Measurements from ENCODE around the gene OPCML. TPM values are rescaled to one million over a fixed set of nuclear protein-coding genes. Genes with fewer than 3 reads are reported as not detected.

The OPCML gene
- polyA plus RNA-seq, 3 donors = not detected

DNA sequence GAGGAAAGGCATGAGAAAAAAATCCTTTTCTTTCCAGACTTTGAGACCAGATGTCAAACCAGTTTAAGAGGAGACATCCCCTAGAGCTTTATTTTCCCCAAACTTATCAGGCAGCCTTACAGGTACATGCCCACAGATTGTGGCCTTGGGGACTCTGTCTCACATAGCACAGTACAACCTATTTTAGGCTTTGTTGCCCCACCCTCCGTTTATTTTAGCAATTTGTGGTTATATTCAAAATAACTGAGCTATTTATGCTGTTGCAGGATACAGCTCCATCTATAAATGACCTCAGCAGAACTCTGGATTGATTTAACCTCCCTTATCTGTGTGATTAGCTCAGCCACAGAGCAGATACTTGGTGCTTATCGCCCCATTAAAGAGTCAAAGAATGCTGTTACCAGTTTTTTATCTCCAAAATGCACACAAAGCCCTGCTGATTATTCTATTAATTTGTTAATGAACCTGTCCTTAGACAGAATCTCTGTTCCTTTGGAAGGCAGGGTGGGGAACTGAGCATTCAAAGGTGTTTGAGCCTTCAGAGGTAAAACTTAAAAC is 525.2 kb downstream of the OPCML start:
- intact Hi-C loops (cut with micrococcal nuclease) = no loop called here
- WGBS (ENCODE audit: insufficient coverage) = no CpG with 5 or more reads among the region's 2 CpGs

DNA sequence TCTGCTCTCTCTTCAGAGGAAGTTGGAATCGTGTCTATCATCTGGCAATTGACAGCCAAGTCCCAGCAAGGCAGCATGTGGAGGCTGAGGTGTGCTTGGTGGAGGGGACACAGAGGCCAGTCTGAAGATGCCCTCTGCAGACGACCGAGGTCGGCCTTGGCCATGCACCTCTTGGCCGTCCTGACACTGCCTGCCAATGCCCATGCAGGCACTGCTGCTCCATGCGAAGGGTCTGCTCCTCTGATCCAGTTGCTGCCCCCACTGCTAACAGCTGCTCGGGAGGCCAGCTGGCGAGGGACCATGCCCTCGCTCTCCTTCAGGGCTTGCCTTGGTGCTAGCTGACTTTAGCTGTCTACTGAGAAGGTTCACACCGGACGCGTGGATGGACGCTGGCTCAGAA is 527.9 kb downstream of the OPCML start:
- H4K20me1 ChIP-seq (ENCODE audit: insufficient read depth, low read length) = no peaks in the 10 kb centered on the region
- no peak overlapping the region for H3K27ac Mint-ChIP-seq
- no peaks in the 10 kb centered on the region for H3K4me1 Mint-ChIP-seq
- H3K27me3 Mint-ChIP-seq (ENCODE audit: low read depth in 3 of 3) = peaks cover 0 to 2% (median 1%) of the 10 kb centered on the region in 3 donors
- no peak overlapping the region for H3K27ac ChIP-seq (ENCODE audit: low read depth in 1 of 2, low read length in 2 of 2)
- no peak overlapping the region for H3K4me3 ChIP-seq (replicated peaks in 1 of 3; ENCODE audit: low read depth in 2 of 3, low read length in 3 of 3)
- H2AFZ ChIP-seq (ENCODE audit: insufficient read depth, low read depth, low read length, poor library complexity, severe bottlenecking) = no peak overlapping the region
- H3K4me3 Mint-ChIP-seq = no peak overlapping the region
- no peak for DNase-seq
- no peak overlapping the region for H3K4me2 ChIP-seq (replicated peaks; ENCODE audit: extremely low read depth, low read length, poor library complexity, severe bottlenecking)
- peaks cover 4 to 23% (median 18%) of the 10 kb centered on the region in 7 donors for H3K9me3 Mint-ChIP-seq
- no peaks in the 10 kb centered on the region for H3K27me3 ChIP-seq (ENCODE audit: control insufficient read depth in 2 of 2, insufficient read depth in 2 of 2, low read length in 2 of 2)
- no peak overlapping the region for H3K9ac ChIP-seq (ENCODE audit: insufficient read depth, low read length, poor library complexity, severe bottlenecking)
- no peaks in the 10 kb centered on the region for H3K4me1 ChIP-seq (ENCODE audit: control insufficient read depth in 1 of 2, insufficient read depth in 2 of 2, low read length in 2 of 2)
- intact Hi-C loops (cut with micrococcal nuclease) = no loop called here
- TF ChIP-seq, protein P1, sequence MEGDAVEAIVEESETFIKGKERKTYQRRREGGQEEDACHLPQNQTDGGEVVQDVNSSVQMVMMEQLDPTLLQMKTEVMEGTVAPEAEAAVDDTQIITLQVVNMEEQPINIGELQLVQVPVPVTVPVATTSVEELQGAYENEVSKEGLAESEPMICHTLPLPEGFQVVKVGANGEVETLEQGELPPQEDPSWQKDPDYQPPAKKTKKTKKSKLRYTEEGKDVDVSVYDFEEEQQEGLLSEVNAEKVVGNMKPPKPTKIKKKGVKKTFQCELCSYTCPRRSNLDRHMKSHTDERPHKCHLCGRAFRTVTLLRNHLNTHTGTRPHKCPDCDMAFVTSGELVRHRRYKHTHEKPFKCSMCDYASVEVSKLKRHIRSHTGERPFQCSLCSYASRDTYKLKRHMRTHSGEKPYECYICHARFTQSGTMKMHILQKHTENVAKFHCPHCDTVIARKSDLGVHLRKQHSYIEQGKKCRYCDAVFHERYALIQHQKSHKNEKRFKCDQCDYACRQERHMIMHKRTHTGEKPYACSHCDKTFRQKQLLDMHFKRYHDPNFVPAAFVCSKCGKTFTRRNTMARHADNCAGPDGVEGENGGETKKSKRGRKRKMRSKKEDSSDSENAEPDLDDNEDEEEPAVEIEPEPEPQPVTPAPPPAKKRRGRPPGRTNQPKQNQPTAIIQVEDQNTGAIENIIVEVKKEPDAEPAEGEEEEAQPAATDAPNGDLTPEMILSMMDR (IDR thresholded peaks at IDR 0.05) = no peak
- 76% methylated on average over 13 of the region's 13 CpGs for WGBS (ENCODE audit: insufficient coverage)
- H3K9me3 ChIP-seq (replicated peaks in 1 of 2; ENCODE audit: control insufficient read depth in 1 of 2, insufficient read depth in 1 of 2, low read length in 2 of 2) = peaks cover 10 to 23% of the 10 kb centered on the region in 2 donors
- no peaks in the 10 kb centered on the region for H3K79me2 ChIP-seq (ENCODE audit: insufficient read depth, low read length)
- H3K36me3 ChIP-seq (replicated peaks in 1 of 2; ENCODE audit: control insufficient read depth in 1 of 2, insufficient read depth in 2 of 2, low read length in 2 of 2) = no peaks in the 10 kb centered on the region
- H3K36me3 Mint-ChIP-seq = no peaks in the 10 kb centered on the region

More for the DNA sequence above, 525.2 kb downstream of the OPCML start:
- Histone ChIP-seq H3K79me2 (ENCODE audit: insufficient read depth, low read length) (no peaks in the 10 kb centered on the region), H3K4me2 (replicated peaks; ENCODE audit: extremely low read depth, low read length, poor library complexity, severe bottlenecking) (no peak overlapping the region), H2AFZ (ENCODE audit: insufficient read depth, low read depth, low read length, poor library complexity, severe bottlenecking) (no peak overlapping the region), H3K27me3 (ENCODE audit: control insufficient read depth in 2 of 2, insufficient read depth in 2 of 2, low read length in 2 of 2) (no peaks in the 10 kb centered on the region), H3K27ac (ENCODE audit: low read depth in 1 of 2, low read length in 2 of 2) (no peak overlapping the region), H3K9me3 (replicated peaks in 1 of 2; ENCODE audit: control insufficient read depth in 1 of 2, insufficient read depth in 1 of 2, low read length in 2 of 2) (peaks cover 10 to 23% of the 10 kb centered on the region in 2 donors), H3K4me1 (ENCODE audit: control insufficient read depth in 1 of 2, insufficient read depth in 2 of 2, low read length in 2 of 2) (no peaks in the 10 kb centered on the region), H3K4me3 (replicated peaks in 1 of 3; ENCODE audit: low read depth in 2 of 3, low read length in 3 of 3) (no peak overlapping the region), H3K36me3 (replicated peaks in 1 of 2; ENCODE audit: control insufficient read depth in 1 of 2, insufficient read depth in 2 of 2, low read length in 2 of 2) (no peaks in the 10 kb centered on the region), H3K9ac (ENCODE audit: insufficient read depth, low read length, poor library complexity, severe bottlenecking) (no peak overlapping the region), H4K20me1 (ENCODE audit: insufficient read depth, low read length) (no peaks in the 10 kb centered on the region)
- TF ChIP-seq, protein P1 (IDR thresholded peaks at IDR 0.05) = no peak
- H3K4me1 Mint-ChIP-seq = no peaks in the 10 kb centered on the region
- H3K4me3 Mint-ChIP-seq = no peak overlapping the region
- no peak overlapping the region for H3K27ac Mint-ChIP-seq
- H3K27me3 Mint-ChIP-seq (ENCODE audit: low read depth in 3 of 3) = peaks cover 0 to 1% (median 0%) of the 10 kb centered on the region in 3 donors
- H3K36me3 Mint-ChIP-seq = no peaks in the 10 kb centered on the region
- peaks cover 0 to 22% (median 14%) of the 10 kb centered on the region in 7 donors for H3K9me3 Mint-ChIP-seq
- DNase-seq = no peak
